ENCODE measurements around the gene SPECC1. TPM values are rescaled to one million over a fixed set of nuclear protein-coding genes. Genes with fewer than 3 reads are reported as not detected.
"Not testable (repeated sequence)": the region's sequence is repeated elsewhere in the genome, so short reads cannot be mapped to it uniquely, and the experiment has no call there.

SPECC1 gene
- total RNA-seq, 1 experiment from 2014 or later: 55.3 TPM

DNA sequence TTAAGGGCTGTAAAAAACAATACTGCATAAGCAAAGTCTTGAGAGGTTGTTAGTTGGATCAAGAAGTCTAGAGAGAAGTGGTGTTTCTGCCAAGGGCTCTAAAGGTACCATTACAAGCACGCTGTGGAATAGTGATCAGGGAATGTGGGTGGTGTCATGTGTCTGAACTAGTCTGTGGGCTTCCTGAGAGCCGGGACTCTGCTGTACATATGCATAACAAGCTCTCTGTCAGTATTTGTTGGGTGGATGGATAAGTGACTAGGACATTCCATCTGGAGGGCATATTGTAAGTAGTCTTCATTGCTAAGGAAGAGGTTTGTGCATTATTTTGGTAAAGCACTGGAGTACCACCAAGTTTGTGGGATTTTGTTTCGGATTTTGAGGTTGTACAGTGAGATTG lies 248.6 kb downstream of the SPECC1 start:
- H3K9me3 Mint-ChIP-seq (ENCODE audit: unreplicated experiment): no peaks in the 10 kb centered on the region
- H3K36me3 Mint-ChIP-seq (ENCODE audit: insufficient read depth, unreplicated experiment): peaks cover 47% of the 10 kb centered on the region
- H3K27ac Mint-ChIP-seq (ENCODE audit: low read depth, unreplicated experiment): no peak overlapping the region
- H3K27me3 Mint-ChIP-seq (ENCODE audit: insufficient read depth, unreplicated experiment): no peaks in the 10 kb centered on the region
- BruUV-seq (replicated peaks): no TSS peak
- intact Hi-C loops (cut with micrococcal nuclease): no loop called here
- TF ChIP-seq, protein P1, sequence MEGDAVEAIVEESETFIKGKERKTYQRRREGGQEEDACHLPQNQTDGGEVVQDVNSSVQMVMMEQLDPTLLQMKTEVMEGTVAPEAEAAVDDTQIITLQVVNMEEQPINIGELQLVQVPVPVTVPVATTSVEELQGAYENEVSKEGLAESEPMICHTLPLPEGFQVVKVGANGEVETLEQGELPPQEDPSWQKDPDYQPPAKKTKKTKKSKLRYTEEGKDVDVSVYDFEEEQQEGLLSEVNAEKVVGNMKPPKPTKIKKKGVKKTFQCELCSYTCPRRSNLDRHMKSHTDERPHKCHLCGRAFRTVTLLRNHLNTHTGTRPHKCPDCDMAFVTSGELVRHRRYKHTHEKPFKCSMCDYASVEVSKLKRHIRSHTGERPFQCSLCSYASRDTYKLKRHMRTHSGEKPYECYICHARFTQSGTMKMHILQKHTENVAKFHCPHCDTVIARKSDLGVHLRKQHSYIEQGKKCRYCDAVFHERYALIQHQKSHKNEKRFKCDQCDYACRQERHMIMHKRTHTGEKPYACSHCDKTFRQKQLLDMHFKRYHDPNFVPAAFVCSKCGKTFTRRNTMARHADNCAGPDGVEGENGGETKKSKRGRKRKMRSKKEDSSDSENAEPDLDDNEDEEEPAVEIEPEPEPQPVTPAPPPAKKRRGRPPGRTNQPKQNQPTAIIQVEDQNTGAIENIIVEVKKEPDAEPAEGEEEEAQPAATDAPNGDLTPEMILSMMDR (IDR thresholded peaks at IDR 0.05; ENCODE audit: unreplicated experiment): no peak
- CTCF ChIA-PET: interaction anchor here (1.6 kb wide), 1 partner anchor 18 kb away, joined by 4 read pairs; no protein-coding TSS in a partner anchor
- POLR2A ChIA-PET: no interaction called here
- H3K4me1 Mint-ChIP-seq (ENCODE audit: insufficient read depth, unreplicated experiment): no peaks in the 10 kb centered on the region
- DNase-seq (ENCODE audit: unreplicated experiment): no peak
- no peak overlapping the region for H3K4me3 Mint-ChIP-seq (ENCODE audit: unreplicated experiment)

DNA sequence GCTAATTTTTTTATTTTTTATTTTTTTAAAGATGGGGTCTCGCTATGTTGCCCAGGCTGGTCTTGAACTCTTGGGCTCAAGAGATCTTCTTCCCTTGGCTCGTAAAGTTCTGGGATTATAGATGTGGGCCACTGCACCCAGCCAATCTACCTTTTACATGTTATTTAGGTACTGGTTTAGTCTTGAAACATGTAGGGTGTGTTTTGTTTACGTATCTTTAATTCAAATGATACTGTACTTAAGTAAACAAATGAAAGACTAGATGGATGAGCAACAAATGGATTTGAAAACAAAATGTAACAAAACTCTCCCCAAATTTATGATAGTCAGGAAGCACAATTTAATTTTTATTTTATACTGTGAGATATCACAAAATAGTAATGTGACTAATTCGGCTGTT lies 250.5 kb downstream of the SPECC1 start:
- Mint-ChIP-seq H3K27me3 (ENCODE audit: insufficient read depth, unreplicated experiment) (no peaks in the 10 kb centered on the region), H3K27ac (ENCODE audit: low read depth, unreplicated experiment) (no peak overlapping the region), H3K4me3 (ENCODE audit: unreplicated experiment) (no peak overlapping the region), H3K36me3 (ENCODE audit: insufficient read depth, unreplicated experiment) (peaks cover 48% of the 10 kb centered on the region), H3K9me3 (ENCODE audit: unreplicated experiment) (no peaks in the 10 kb centered on the region), H3K4me1 (ENCODE audit: insufficient read depth, unreplicated experiment) (peaks cover 9% of the 10 kb centered on the region)
- ChIA-PET POLR2A (no interaction called here), CTCF (no interaction called here)
- TF ChIP-seq, protein P1 (IDR thresholded peaks at IDR 0.05; ENCODE audit: unreplicated experiment): no peak
- no TSS peak for BruUV-seq (replicated peaks)
- no peak for DNase-seq (ENCODE audit: unreplicated experiment)
- intact Hi-C loops (cut with micrococcal nuclease): no loop called here

DNA sequence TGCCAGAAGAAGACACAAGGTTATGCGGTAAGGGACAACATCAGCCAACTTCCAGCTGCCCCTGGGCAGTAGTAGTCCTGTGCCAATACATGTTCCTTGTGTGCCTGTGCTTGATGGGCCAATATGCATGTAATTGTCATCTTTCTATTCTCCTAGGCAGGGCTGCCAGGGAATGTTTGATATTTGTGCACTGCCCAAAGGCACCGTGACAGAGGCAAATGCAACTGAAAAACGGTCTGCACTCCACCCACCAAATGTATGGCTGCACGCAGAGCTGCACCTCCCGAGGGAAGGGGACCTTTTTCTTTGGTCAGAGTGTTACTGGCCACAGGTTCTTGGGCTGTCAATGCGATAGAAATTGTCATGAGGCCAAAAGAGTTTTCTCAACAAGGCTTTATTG lies 251.1 kb downstream of the SPECC1 start:
- no TSS peak for BruUV-seq (replicated peaks)
- CTCF ChIA-PET: interaction anchor here (0.8 to 0.9 kb wide), 2 partner anchors 10 to 150 kb away, joined by 3 to 4 read pairs; no protein-coding TSS in a partner anchor

DNA sequence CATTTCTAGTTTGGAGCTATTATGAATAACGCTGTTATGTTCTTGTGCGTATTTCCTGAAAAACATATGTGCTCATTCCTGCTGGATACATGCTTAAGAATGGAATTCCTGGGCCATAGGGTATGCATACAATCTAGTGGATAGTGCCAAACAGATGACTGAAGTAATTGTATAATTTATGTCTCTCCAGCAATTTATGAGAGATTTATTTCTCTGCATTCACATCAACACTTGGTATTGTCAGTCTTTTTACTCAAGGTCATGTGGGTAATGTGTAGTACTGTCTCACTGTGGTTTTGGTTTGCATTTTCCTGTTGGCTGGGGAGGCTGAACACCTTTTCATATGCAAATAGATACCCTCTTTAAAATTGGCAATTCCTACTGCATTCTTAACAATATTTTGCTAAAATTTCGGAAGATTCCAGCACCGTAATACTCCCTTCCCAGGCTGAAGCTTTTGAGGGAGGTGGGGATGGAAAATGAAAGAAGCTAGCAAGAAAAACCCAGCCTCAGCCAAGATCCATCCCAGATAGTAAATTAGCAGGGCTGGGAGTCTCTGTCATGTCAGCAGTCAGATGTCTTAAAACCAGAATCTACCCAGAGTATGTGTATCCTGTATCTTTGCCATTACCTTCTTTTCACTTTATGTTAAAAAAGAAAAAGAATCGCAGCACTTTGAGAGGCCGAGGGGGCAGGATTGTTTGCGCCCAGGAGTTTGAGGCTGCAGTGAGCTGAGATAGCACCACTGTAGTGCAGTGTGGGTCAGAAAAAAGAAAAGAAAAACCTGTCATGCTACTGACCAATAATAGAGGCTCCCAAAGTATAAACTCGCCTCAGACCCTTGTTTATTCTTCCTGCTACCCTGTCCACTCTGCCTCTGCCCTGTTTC lies 253.3 kb downstream of the SPECC1 start:
- DNase-seq (ENCODE audit: unreplicated experiment): no peak
- CTCF ChIA-PET: interaction anchor here (0.6 to 1.3 kb wide), 3 partner anchors 35 to 282 kb away, joined by 3 to 5 read pairs (median 3); no protein-coding TSS in a partner anchor
- H3K4me1 Mint-ChIP-seq (ENCODE audit: insufficient read depth, unreplicated experiment): peaks cover 16% of the 10 kb centered on the region
- intact Hi-C loops (cut with micrococcal nuclease): no loop called here
- peak overlapping the region; percentile 82 for H3K27ac Mint-ChIP-seq (ENCODE audit: low read depth, unreplicated experiment)
- TF ChIP-seq, protein P1 (IDR thresholded peaks at IDR 0.05; ENCODE audit: unreplicated experiment): no peak
- POLR2A ChIA-PET: interaction anchor here (0.6 kb wide), 1 partner anchor 489 kb away, joined by 3 read pairs; no protein-coding TSS in a partner anchor
- H3K4me3 Mint-ChIP-seq (ENCODE audit: unreplicated experiment): no peak overlapping the region
- BruUV-seq (replicated peaks): no TSS peak
- H3K9me3 Mint-ChIP-seq (ENCODE audit: unreplicated experiment): no peaks in the 10 kb centered on the region
- H3K36me3 Mint-ChIP-seq (ENCODE audit: insufficient read depth, unreplicated experiment): peaks cover 39% of the 10 kb centered on the region
- H3K27me3 Mint-ChIP-seq (ENCODE audit: insufficient read depth, unreplicated experiment): no peaks in the 10 kb centered on the region

More for the DNA sequence above, 251.1 kb downstream of the SPECC1 start:
- POLR2A ChIA-PET: interaction anchor here (0.9 kb wide), 1 partner anchor 53 kb away, joined by 3 read pairs; no protein-coding TSS in a partner anchor
- DNase-seq (ENCODE audit: unreplicated experiment): no peak
- peaks cover 9% of the 10 kb centered on the region for H3K4me1 Mint-ChIP-seq (ENCODE audit: insufficient read depth, unreplicated experiment)
- no peaks in the 10 kb centered on the region for H3K27me3 Mint-ChIP-seq (ENCODE audit: insufficient read depth, unreplicated experiment)
- H3K9me3 Mint-ChIP-seq (ENCODE audit: unreplicated experiment): no peaks in the 10 kb centered on the region
- intact Hi-C loops (cut with micrococcal nuclease): no loop called here
- TF ChIP-seq, protein P1 (IDR thresholded peaks at IDR 0.05; ENCODE audit: unreplicated experiment): no peak
- H3K36me3 Mint-ChIP-seq (ENCODE audit: insufficient read depth, unreplicated experiment): peaks cover 42% of the 10 kb centered on the region
- no peak overlapping the region for H3K27ac Mint-ChIP-seq (ENCODE audit: low read depth, unreplicated experiment)
- H3K4me3 Mint-ChIP-seq (ENCODE audit: unreplicated experiment): no peak overlapping the region

DNA sequence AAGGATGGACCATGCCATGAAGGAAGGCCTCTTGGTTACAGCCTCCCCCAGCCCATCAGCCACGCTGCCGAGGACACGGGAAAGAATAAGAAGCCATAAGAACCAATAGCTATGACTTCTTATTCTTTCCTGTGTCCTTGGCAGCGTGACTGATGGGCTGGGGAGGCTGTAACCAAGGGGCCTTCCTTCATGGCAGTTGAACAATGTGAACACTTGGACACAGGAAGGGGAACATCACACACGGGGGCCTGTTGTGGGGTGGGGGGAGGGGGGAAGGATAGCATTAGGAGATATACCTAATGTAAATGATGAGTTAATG lies 253.9 kb downstream of the SPECC1 start:
- intact Hi-C loops (cut with micrococcal nuclease); H3K27me3 Mint-ChIP-seq (ENCODE audit: insufficient read depth, unreplicated experiment); H3K4me3 Mint-ChIP-seq (ENCODE audit: unreplicated experiment); BruUV-seq (replicated peaks); H3K9me3 Mint-ChIP-seq (ENCODE audit: unreplicated experiment); DNase-seq (ENCODE audit: unreplicated experiment): not testable (repeated sequence)
- Mint-ChIP-seq H3K27ac (ENCODE audit: low read depth, unreplicated experiment) (peak overlapping the region; percentile 82), H3K36me3 (ENCODE audit: insufficient read depth, unreplicated experiment) (peaks cover 33% of the 10 kb centered on the region), H3K4me1 (ENCODE audit: insufficient read depth, unreplicated experiment) (peaks cover 21% of the 10 kb centered on the region)
- ChIA-PET POLR2A (interaction anchor here (1.1 kb wide), 1 partner anchor 36 kb away, joined by 4 read pairs; no protein-coding TSS in a partner anchor), CTCF (interaction anchor here (0.6 to 1.3 kb wide), 3 partner anchors 36 to 282 kb away, joined by 3 to 5 read pairs (median 3); no protein-coding TSS in a partner anchor)
